Pancreas (tissue), 10 donors: Measurements from ENCODE around the gene GSPT2. TPM values are rescaled to one million over a fixed set of nuclear protein-coding genes. Genes with fewer than 3 reads are reported as not detected.

Experiments used
- ATAC-seq, 4 donors: fragments of 200-7000 bp; cut with Tn5 transposase; one replicate each; pipeline versions ENCODE4 v1.8.0 to v1.9.1; 2020; ENCODE audit warnings: mild to moderate bottlenecking in 4 of 4, moderate library complexity in 4 of 4
- DNase-seq, 6 donors: peaks; one replicate each; pipeline ENCODE4 v3.0.0-alpha.2; 2020
- FAIRE-seq: peaks from 2 replicates; lab custom pipeline; 2012; peaks lifted over from hg19 to GRCh38; lab: Jason Lieb, UNC
- H3K27ac ChIP-seq, 4 donors: fragments of 200-600 bp; sonication (generic); 1 replicate in 3 of 4; 2 replicates in 1 of 4; pipeline versions ENCODE4 v1.5.0 to v1.8.0; 2020
- H3K27me3 ChIP-seq, 4 donors: fragments of 200-600 bp; one replicate each; pipeline ENCODE4 v1.8.0; 2021
- H3K36me3 ChIP-seq, 3 donors: fragments of 200-600 bp; sonication (generic) in 1 of 3; one replicate each; pipeline versions ENCODE4 v1.5.0 to v1.8.0; 2020 to 2021
- H3K4me1 ChIP-seq, 3 donors: fragments of 200-600 bp; one replicate each; pipeline ENCODE4 v1.8.0; 2021
- H3K4me3 ChIP-seq, 4 donors: fragments of 200-600 bp; sonication (generic) in 2 of 4; one replicate each; pipeline versions ENCODE4 v1.5.0 to v1.8.0; 2020 to 2021
- H3K9me3 ChIP-seq, 4 donors: fragments of 200-600 bp; one replicate each; pipeline ENCODE4 v1.8.0; 2021
- WGBS, 2 donors: extraction: QIAGEN DNeasy Blood & Tissue Kit; methylation state at CpG; one replicate each; pipeline ENCODE4 v1.1.7; 2013; 5-methylcytosine and 5-hydroxymethylcytosine counted together
- intact Hi-C, 3 donors: fragments of 100-400 bp; cut with DNase I; formaldehyde crosslinking; loops; one replicate each; pipeline versions ENCODE4 v1.11.1 to v1.14.2; 2022
- polyA plus RNA-seq, 2 donors: library from polyadenylated mRNA; stranded (reverse); fragments of 200-250 nt; gene quantifications; one replicate each; pipeline ENCODE4 v1.2.3, GENCODE V29; 2013
- total RNA-seq, 6 donors: library from RNA; stranded (reverse); fragmentation: NEBNext Ultra II Directional in 4 of 6; extraction: Animal tissue kit (Norgen Biotek cat#: 25700) in 4 of 6; gene quantifications; one replicate each; pipeline versions ENCODE4 v1.2.1 to v1.2.4, GENCODE V29; 2021 to 2023
- TF ChIP-seq, protein P1 (sequence below), 4 donors: fragments of 200-600 bp; sonication (generic) in 3 of 4; IDR thresholded peaks; one replicate each; pipeline versions ENCODE4 v1.5.0 to v1.8.0; 2021; ENCODE audit warnings: antibody characterized with exemption in 4 of 4
- donor health status: healthy with polysubstance abuse.
- donor health status: DM: no; HTN: no; CAD: no; lungs with moderate emphysema.
- donor health status: DM: no; HTN: no; CAD: no.
- donor health status: control.
- donor health status: control.
- donor health status: Bipolar disorder and iron deficiency.
- donor health status: DM: yes; HTN: yes; CAD: no.
- donor health status: DM: no; HTN: no; CAD: no.
- donor health status: DM: no; HTN: no; CAD: no.
- donor health status: DM: yes; HTN: yes; CAD: no.

Gene GSPT2
- total and polyA plus RNA-seq, 8 donors = 1.6 to 5.9 (median 3.5) TPM

DNA sequence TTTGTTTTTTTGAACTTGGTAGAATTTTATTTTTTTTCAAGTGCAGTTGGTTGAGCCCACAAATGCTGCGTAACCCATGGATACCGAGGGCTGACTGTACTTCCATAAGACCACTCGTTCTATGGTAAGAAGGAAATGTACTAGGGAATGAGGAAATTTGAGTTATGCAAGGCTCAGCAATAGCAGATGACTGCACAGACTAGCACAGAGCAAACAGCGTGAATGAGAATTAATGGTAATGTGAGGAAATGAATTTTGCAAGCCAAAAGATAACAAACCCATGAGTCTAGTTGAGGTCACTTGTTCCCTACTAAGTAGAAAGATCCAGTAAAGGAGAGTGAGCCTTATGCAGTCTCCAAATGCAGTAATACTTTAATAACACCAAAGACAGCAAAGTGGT is 17.4 kb downstream of the GSPT2 start:
- Histone ChIP-seq H3K36me3 (no peaks in the 10 kb centered on the region), H3K4me3 (no peak overlapping the region), H3K27ac (no peak overlapping the region), H3K9me3 (peaks cover 0 to 3% (median 0%) of the 10 kb centered on the region in 4 donors), H3K4me1 (no peaks in the 10 kb centered on the region), H3K27me3 (peaks cover 0 to 25% (median 1%) of the 10 kb centered on the region in 4 donors)
- FAIRE-seq (no peak), DNase-seq (no peak), ATAC-seq (no peak)
- TF ChIP-seq, protein P1, sequence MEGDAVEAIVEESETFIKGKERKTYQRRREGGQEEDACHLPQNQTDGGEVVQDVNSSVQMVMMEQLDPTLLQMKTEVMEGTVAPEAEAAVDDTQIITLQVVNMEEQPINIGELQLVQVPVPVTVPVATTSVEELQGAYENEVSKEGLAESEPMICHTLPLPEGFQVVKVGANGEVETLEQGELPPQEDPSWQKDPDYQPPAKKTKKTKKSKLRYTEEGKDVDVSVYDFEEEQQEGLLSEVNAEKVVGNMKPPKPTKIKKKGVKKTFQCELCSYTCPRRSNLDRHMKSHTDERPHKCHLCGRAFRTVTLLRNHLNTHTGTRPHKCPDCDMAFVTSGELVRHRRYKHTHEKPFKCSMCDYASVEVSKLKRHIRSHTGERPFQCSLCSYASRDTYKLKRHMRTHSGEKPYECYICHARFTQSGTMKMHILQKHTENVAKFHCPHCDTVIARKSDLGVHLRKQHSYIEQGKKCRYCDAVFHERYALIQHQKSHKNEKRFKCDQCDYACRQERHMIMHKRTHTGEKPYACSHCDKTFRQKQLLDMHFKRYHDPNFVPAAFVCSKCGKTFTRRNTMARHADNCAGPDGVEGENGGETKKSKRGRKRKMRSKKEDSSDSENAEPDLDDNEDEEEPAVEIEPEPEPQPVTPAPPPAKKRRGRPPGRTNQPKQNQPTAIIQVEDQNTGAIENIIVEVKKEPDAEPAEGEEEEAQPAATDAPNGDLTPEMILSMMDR (IDR thresholded peaks at IDR 0.05) = no peak
- 52 to 53% methylated on average over 4 of the region's 4 CpGs for WGBS, 2 donors
- intact Hi-C loops = no loop called here

DNA sequence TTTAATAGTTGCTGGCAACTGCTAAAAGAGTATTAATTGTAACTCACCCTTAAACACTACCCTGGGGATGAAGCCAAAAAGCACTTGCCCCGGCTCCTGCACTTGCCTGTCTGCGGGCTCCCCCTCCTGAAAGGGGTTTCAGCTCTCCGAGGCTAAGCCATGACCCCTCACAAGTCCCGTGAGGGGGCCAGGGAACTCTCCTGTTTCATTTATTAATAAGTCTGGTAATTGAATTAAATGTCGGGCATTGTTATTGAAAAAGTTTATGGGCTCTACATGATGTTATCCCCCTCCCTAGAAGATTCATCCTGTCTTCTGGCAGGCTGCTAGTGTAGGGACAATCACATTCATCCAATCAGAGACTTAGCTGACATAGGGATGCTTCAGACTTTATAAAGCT is 23.3 kb downstream of the GSPT2 start:
- Histone ChIP-seq H3K27ac (no peak overlapping the region), H3K27me3 (peaks cover 0 to 7% (median 2%) of the 10 kb centered on the region in 4 donors), H3K9me3 (no peaks in the 10 kb centered on the region), H3K4me1 (no peaks in the 10 kb centered on the region), H3K36me3 (no peaks in the 10 kb centered on the region), H3K4me3 (no peak overlapping the region)
- DNase-seq = no peak
- TF ChIP-seq, protein P1 (IDR thresholded peaks at IDR 0.05) = no peak
- intact Hi-C loops = no loop called here
- no peak for FAIRE-seq
- no peak for ATAC-seq
- 48 to 51% methylated on average over 5 of the region's 5 CpGs for WGBS, 2 donors

DNA sequence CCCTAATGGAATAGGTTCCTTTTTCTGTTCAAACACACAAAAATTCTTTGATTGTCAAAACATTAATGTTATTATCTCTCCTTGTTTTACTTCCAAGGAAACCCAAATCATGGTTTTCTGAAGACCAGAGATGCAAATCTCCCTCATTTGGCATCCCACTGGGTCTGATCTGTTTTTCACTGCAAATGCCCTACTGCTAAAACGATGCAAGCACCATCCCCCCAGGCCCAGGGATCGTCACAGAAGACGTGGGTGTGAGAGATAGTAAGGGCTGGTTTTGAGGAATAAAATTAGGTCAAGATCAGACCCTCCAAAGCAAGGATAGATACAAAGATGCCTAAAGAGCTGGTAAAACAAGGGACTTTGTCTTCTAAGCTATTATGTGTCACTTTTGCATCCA is 33.6 kb downstream of the GSPT2 start:
- H3K4me1 ChIP-seq = no peaks in the 10 kb centered on the region
- TF ChIP-seq, protein P1 (IDR thresholded peaks at IDR 0.05) = no peak
- 17 to 28% methylated on average over 3 of the region's 3 CpGs for WGBS, 2 donors
- no peaks in the 10 kb centered on the region for H3K36me3 ChIP-seq
- ATAC-seq = no peak
- no peak for DNase-seq
- H3K4me3 ChIP-seq = no peak overlapping the region
- H3K27me3 ChIP-seq = peaks cover 0 to 24% (median 14%) of the 10 kb centered on the region in 4 donors
- no peak for FAIRE-seq
- H3K27ac ChIP-seq = no peak overlapping the region
- no peaks in the 10 kb centered on the region for H3K9me3 ChIP-seq
- intact Hi-C loops = no loop called here

DNA sequence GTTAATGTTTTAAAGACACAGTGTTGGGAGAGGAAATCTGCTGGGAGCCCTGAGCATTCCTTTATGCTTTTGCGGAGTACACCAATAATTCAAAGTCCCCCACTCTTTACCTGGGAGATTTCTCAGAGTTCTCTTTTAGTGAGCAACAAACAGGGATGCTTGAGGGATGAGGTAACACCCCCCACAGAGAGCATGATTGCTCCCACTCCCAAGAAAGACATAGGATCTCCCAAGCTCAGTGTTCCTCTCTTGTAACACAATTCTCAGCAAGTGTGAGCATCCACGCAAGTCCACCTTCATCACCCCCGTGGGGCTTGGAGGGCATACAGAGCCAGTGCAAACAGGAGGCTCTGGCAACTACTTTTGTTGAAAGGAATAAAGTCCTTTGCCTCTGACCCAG is 36.1 kb downstream of the GSPT2 start:
- FAIRE-seq (no peak), ATAC-seq (no peak), DNase-seq (no peak)
- TF ChIP-seq, protein P1 (IDR thresholded peaks at IDR 0.05) = no peak
- intact Hi-C loops = no loop called here
- WGBS, 2 donors = 46 to 70% methylated on average over 3 of the region's 3 CpGs
- Histone ChIP-seq H3K27ac (no peak overlapping the region), H3K4me3 (no peak overlapping the region), H3K36me3 (no peaks in the 10 kb centered on the region), H3K9me3 (no peaks in the 10 kb centered on the region), H3K27me3 (peaks cover 0 to 13% (median 5%) of the 10 kb centered on the region in 4 donors), H3K4me1 (no peaks in the 10 kb centered on the region)

DNA sequence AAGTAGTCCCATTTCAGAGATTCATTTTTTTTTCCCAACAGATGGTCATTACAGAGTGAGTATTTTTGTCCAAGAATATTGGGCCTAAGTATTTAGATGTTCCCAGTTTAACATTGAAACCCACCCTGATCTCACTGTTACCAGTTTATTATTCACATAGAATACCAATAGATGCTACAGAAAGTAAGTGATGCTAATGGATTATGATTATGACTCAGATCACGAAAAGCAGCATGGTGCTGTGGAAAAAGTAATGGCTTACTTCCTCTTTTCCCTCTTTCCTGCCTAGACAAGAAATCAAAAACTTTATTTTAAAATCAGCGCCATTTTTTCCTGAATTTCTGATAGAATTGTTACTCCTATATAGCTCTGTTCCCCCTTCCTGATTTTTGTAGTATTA is 51.9 kb downstream of the GSPT2 start:
- Histone ChIP-seq H3K4me1 (no peaks in the 10 kb centered on the region), H3K4me3 (no peak overlapping the region), H3K27me3 (peaks cover 0 to 13% (median 0%) of the 10 kb centered on the region in 4 donors), H3K9me3 (no peaks in the 10 kb centered on the region), H3K36me3 (no peaks in the 10 kb centered on the region), H3K27ac (no peak overlapping the region)
- FAIRE-seq = no peak
- DNase-seq = no peak
- intact Hi-C loops = no loop called here
- TF ChIP-seq, protein P1 (IDR thresholded peaks at IDR 0.05) = no peak
- WGBS, 2 donors = 64 to 74% methylated on average over 2 of the region's 2 CpGs
- no peak for ATAC-seq

Other genes with a start within 250 kb of the GSPT2 start
- 1 to 10 TPM; 1.1 to 4.6 (median 2.2) TPM for gene NUDT11, start 246.8 kb upstream of the GSPT2 start, total RNA-seq
- 1 to 10 TPM; 1.4 to 2.0 TPM for gene NUDT11, start 246.8 kb upstream of the GSPT2 start, polyA plus RNA-seq
- gene CENPVL3, start 124.5 kb upstream of the GSPT2 start, total RNA-seq = not detected
- gene CENPVL3, start 124.5 kb upstream of the GSPT2 start, polyA plus RNA-seq = under 1 TPM in 1 of 2 donors, not detected in 1; 0.07 TPM
- gene CENPVL2, start 60.6 kb upstream of the GSPT2 start, total RNA-seq = not detected
- not detected for gene CENPVL2, start 60.6 kb upstream of the GSPT2 start, polyA plus RNA-seq
- not detected for gene CENPVL1, start 32.9 kb upstream of the GSPT2 start, total RNA-seq
- gene CENPVL1, start 32.9 kb upstream of the GSPT2 start, polyA plus RNA-seq = not detected
- 10 to 100 TPM; 31.7 to 76.5 (median 58.7) TPM for gene MAGED1, start 150.2 kb downstream of the GSPT2 start, total RNA-seq
- 10 to 100 TPM; 27.1 to 72.3 TPM for gene MAGED1, start 150.2 kb downstream of the GSPT2 start, polyA plus RNA-seq